Spleen (tissue), 11 donors: ENCODE measurements around the gene KRT38. TPM values are rescaled to one million over a fixed set of nuclear protein-coding genes. Genes with fewer than 3 reads are reported as not detected.

ENCODE experiments used
- DNase-seq: peaks from one replicate; pipeline ENCODE4 v3.0.0-alpha.2; 2020
- H3K27ac ChIP-seq, 8 donors: fragments of 200-600 bp; sonication (generic) in 7 of 8; 1 replicate in 4 of 8; 2 replicates in 4 of 8; pipeline versions ENCODE4 v1.5.0 to v1.8.0; 2016 to 2021; ENCODE audit warnings: inconsistent platforms in 4 of 8, mild to moderate bottlenecking in 4 of 8, moderate library complexity in 1 of 8
- H3K27me3 ChIP-seq, 7 donors: fragments of 200-600 bp; sonication (generic) in 6 of 7; replicated peaks in 1 of 7; 1 replicate in 4 of 7; 2 replicates in 3 of 7; pipeline versions ENCODE4 v1.5.0 to v1.8.0; 2016 to 2021; ENCODE audit warnings: inconsistent platforms in 3 of 7, mild to moderate bottlenecking in 1 of 7
- H3K36me3 ChIP-seq, 6 donors: fragments of 200-600 bp; sonication (generic) in 5 of 6; 1 replicate in 4 of 6; 2 replicates in 2 of 6; pipeline versions ENCODE4 v1.5.0 to v1.8.0; 2016 to 2021; ENCODE audit warnings: inconsistent platforms in 2 of 6
- H3K4me1 ChIP-seq, 6 donors: fragments of 200-600 bp; sonication (generic) in 5 of 6; 1 replicate in 3 of 6; 2 replicates in 3 of 6; pipeline versions ENCODE4 v1.5.0 to v1.8.0; 2016 to 2021; ENCODE audit warnings: inconsistent platforms in 3 of 6
- H3K4me3 ChIP-seq, 8 donors: fragments of 200-600 bp; sonication (generic) in 7 of 8; 1 replicate in 4 of 8; 2 replicates in 4 of 8; pipeline versions ENCODE4 v1.5.0 to v1.8.0; 2016 to 2021; ENCODE audit warnings: inconsistent platforms in 4 of 8, mild to moderate bottlenecking in 4 of 8, moderate library complexity in 2 of 8
- H3K9me3 ChIP-seq, 8 donors: fragments of 200-600 bp; sonication (generic) in 7 of 8; 1 replicate in 4 of 8; 2 replicates in 4 of 8; pipeline versions ENCODE4 v1.5.0 to v1.8.0; 2016 to 2021; ENCODE audit warnings: inconsistent platforms in 4 of 8
- POLR2A ChIP-seq, 3 donors: fragments of 450-650 bp; IDR thresholded peaks; one replicate each; pipeline ENCODE4 v1.5.1; 2017; ENCODE audit warnings: antibody characterized with exemption in 3 of 3, mild to moderate bottlenecking in 1 of 3
- POLR2AphosphoS5 ChIP-seq, 3 donors: sonication (generic); formaldehyde crosslinking; IDR thresholded peaks; one replicate each; pipeline ENCODE4 v1.5.1; 2017; ENCODE audit warnings: antibody characterized with exemption in 3 of 3
- WGBS, 5 donors: extraction: QIAGEN DNeasy Blood & Tissue Kit in 3 of 5; methylation state at CpG; one replicate each; pipeline versions ENCODE4 v1.1.5 to v1.1.7; 2013 to 2018; 5-methylcytosine and 5-hydroxymethylcytosine counted together
- intact Hi-C: fragments of 100-400 bp; cut with DNase I; formaldehyde crosslinking; loops from one replicate; pipeline ENCODE4 v1.15.0; 2023; ENCODE audit warnings: low total_unique reads
- polyA plus RNA-seq, 3 donors: library from polyadenylated mRNA; stranded (reverse); fragments of 200-250 nt; gene quantifications; one replicate each; pipeline ENCODE4 v1.2.1, GENCODE V29; 2013
- total RNA-seq, 7 donors: library from RNA; depleted of rRNA in 3 of 7; stranded (reverse); fragments of >200 nt in 3 of 7; fragmentation: NEBNext Ultra II Directional in 4 of 7; extraction: Animal tissue kit (Norgen Biotek cat#: 25700) in 4 of 7; gene quantifications; one replicate each; pipeline versions ENCODE4 v1.1.0 to v1.2.1, GENCODE V29; 2016 to 2021
- TF ChIP-seq, protein P1 (sequence below), 11 experiments: fragments of 200-600 bp in 7 of 11; fragments of 450-650 bp in 4 of 11; sonication (generic) in 4 of 11; IDR thresholded peaks in 8 of 11; conservative IDR thresholded peaks in 3 of 11; 1 replicate in 7 of 11; 2 replicates in 4 of 11; pipeline versions ENCODE4 v1.4.0 to v1.8.0; 2016 to 2021; ENCODE audit warnings: antibody characterized with exemption in 11 of 11, inconsistent platforms in 4 of 11, mild to moderate bottlenecking in 1 of 11
- donor health status: healthy with polysubstance abuse.
- donor health status: DM: no; HTN: no; CAD: no; lungs with moderate emphysema.
- donor health status: DM: no; HTN: no; CAD: no.
- donor health status: Bipolar disorder and iron deficiency.
- donor health status: healthy.
- donor health status: DM: no; HTN: no; CAD: no.
- donor health status: DM: yes; HTN: yes; CAD: no.

KRT38 gene
- total and polyA plus RNA-seq, 10 donors: 0.26 to 0.39 TPM; not detected in 8

GRCh38 chr17:41462705-41463104, 21.9 kb upstream of the KRT38 start:
- DNase-seq: no peak
- WGBS, 5 donors: 70 to 83% (median 80%) methylated on average over 8 to 15 of the region's 15 CpGs
- no peaks in the 10 kb centered on the region for H3K4me1 ChIP-seq
- no peak overlapping the region for H3K27ac ChIP-seq
- H3K9me3 ChIP-seq: peaks cover 0 to 5% (median 0%) of the 10 kb centered on the region in 8 donors
- intact Hi-C loops: no loop called here
- H3K27me3 ChIP-seq: peaks cover 0 to 23% (median 0%) of the 10 kb centered on the region in 7 donors
- H3K36me3 ChIP-seq: no peaks in the 10 kb centered on the region
- no peak overlapping the region for H3K4me3 ChIP-seq
- TF ChIP-seq POLR2AphosphoS5 (IDR thresholded peaks at IDR 0.05) (no peak), POLR2A (IDR thresholded peaks at IDR 0.05) (no peak)
- TF ChIP-seq, protein P1, sequence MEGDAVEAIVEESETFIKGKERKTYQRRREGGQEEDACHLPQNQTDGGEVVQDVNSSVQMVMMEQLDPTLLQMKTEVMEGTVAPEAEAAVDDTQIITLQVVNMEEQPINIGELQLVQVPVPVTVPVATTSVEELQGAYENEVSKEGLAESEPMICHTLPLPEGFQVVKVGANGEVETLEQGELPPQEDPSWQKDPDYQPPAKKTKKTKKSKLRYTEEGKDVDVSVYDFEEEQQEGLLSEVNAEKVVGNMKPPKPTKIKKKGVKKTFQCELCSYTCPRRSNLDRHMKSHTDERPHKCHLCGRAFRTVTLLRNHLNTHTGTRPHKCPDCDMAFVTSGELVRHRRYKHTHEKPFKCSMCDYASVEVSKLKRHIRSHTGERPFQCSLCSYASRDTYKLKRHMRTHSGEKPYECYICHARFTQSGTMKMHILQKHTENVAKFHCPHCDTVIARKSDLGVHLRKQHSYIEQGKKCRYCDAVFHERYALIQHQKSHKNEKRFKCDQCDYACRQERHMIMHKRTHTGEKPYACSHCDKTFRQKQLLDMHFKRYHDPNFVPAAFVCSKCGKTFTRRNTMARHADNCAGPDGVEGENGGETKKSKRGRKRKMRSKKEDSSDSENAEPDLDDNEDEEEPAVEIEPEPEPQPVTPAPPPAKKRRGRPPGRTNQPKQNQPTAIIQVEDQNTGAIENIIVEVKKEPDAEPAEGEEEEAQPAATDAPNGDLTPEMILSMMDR (IDR thresholded peaks at IDR 0.05 in 8 of 11, conservative IDR thresholded peaks at IDR 0.05 in 3 of 11): no peak

GRCh38 chr17:41457676-41458075, 16.9 kb upstream of the KRT38 start:
- no peak for TF ChIP-seq POLR2A (IDR thresholded peaks at IDR 0.05)
- TF ChIP-seq, protein P1 (IDR thresholded peaks at IDR 0.05 in 8 of 11, conservative IDR thresholded peaks at IDR 0.05 in 3 of 11): no peak
- no peak for TF ChIP-seq POLR2AphosphoS5 (IDR thresholded peaks at IDR 0.05)
- Histone ChIP-seq H3K4me3 (no peak overlapping the region), H3K9me3 (no peaks in the 10 kb centered on the region), H3K27ac (no peak overlapping the region), H3K4me1 (no peaks in the 10 kb centered on the region), H3K36me3 (no peaks in the 10 kb centered on the region), H3K27me3 (peaks cover 0 to 2% (median 0%) of the 10 kb centered on the region in 7 donors)
- intact Hi-C loops: no loop called here
- DNase-seq: no peak
- WGBS, 5 donors: 81 to 90% (median 86%) methylated on average over 4 of the region's 4 CpGs

DNA sequence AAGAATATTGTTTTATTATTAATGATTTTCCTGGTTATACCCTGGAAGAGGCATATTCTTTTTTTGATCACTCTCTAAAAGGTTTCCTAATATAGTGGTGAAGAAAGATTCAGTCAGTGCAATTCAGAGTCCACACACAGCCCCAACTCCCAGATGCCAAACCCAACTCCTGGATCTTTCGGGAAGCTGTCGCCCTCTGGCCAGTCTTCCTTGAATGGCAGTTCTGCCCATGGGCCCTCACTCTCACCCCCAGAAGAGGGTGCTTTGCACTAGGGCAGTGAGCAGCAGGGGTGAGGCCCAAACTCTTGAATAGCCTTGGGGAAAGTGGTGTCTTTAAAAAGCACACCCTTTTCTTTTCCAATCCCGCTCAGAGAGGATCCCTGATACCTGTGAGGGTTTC, 15.4 kb upstream of the KRT38 start:
- no peak overlapping the region for H3K4me3 ChIP-seq
- H3K4me1 ChIP-seq: no peaks in the 10 kb centered on the region
- peaks cover 0 to 2% (median 0%) of the 10 kb centered on the region in 7 donors for H3K27me3 ChIP-seq
- peaks cover 0 to 3% (median 0%) of the 10 kb centered on the region in 8 donors for H3K9me3 ChIP-seq
- intact Hi-C loops: no loop called here
- no peak for DNase-seq
- no peak overlapping the region for H3K27ac ChIP-seq
- WGBS, 5 donors: 76 to 92% (median 82%) methylated on average over 3 of the region's 3 CpGs
- no peaks in the 10 kb centered on the region for H3K36me3 ChIP-seq
- TF ChIP-seq, protein P1 (IDR thresholded peaks at IDR 0.05 in 8 of 11, conservative IDR thresholded peaks at IDR 0.05 in 3 of 11): no peak
- TF ChIP-seq POLR2AphosphoS5 (IDR thresholded peaks at IDR 0.05): no peak
- no peak for TF ChIP-seq POLR2A (IDR thresholded peaks at IDR 0.05)

DNA sequence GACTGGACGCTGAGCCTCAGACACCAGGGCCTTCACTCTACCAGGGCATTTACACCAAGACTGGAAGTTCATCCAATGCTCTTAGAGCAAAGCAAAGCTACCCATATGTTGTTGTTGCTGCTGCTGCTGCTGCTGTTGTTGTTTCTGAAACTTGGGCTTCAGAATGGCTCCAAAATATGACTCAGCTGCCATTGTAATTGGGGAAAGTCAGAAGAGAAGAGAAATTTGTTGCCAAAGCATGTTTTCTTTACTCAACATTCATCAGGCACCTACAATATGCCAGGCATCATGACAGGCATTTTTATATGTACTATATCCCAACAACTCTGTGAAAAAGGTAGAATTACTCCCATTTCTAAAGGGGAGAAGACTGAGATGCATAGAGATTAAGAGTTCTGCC, 14.5 kb upstream of the KRT38 start:
- H3K9me3 ChIP-seq: peaks cover 0 to 4% (median 0%) of the 10 kb centered on the region in 8 donors
- no peaks in the 10 kb centered on the region for H3K36me3 ChIP-seq
- peaks cover 0 to 2% (median 0%) of the 10 kb centered on the region in 7 donors for H3K27me3 ChIP-seq
- TF ChIP-seq POLR2A (IDR thresholded peaks at IDR 0.05) (no peak), POLR2AphosphoS5 (IDR thresholded peaks at IDR 0.05) (no peak)
- TF ChIP-seq, protein P1 (IDR thresholded peaks at IDR 0.05 in 8 of 11, conservative IDR thresholded peaks at IDR 0.05 in 3 of 11): no peak
- no peak overlapping the region for H3K27ac ChIP-seq
- WGBS, 5 donors: 81 to 100% (median 89%) methylated on average over 1 of the region's 1 CpG
- no peaks in the 10 kb centered on the region for H3K4me1 ChIP-seq
- H3K4me3 ChIP-seq: no peak overlapping the region
- intact Hi-C loops: no loop called here
- no peak for DNase-seq
